ENCODE results near the gene NFAM1. TPM values are rescaled to one million over a fixed set of nuclear protein-coding genes. Genes with fewer than 3 reads are reported as not detected.

Gene NFAM1
- total RNA-seq, 5 donors from 2014 or later (not counting 1 experiment from before 2014, with no cell fraction given), result 0.07 to 0.32 (median 0.18) TPM

GRCh38 chr22:42343531-42344081 is 88.6 kb downstream of the NFAM1 start:
- no peak overlapping the region for H3K27ac ChIP-seq (ENCODE audit: low read length)

GRCh38 chr22:42343121-42343454 is 89.1 kb downstream of the NFAM1 start:
- peaks cover 0 to 26% of the 10 kb centered on the region in 2 experiments for H3K4me1 ChIP-seq (ENCODE audit: control insufficient read depth in 1 of 2, extremely low read depth in 1 of 2, insufficient read depth in 2 of 2, low read length in 2 of 2)
- Mint-ChIP-seq H3K4me1 (peaks cover 16 to 23% (median 19%) of the 10 kb centered on the region in 3 donors), H3K4me3 (peak overlapping the region; percentile 69 to 78 (median 72)), H3K36me3 (no peaks in the 10 kb centered on the region), H3K27ac (no peak overlapping the region), H3K9me3 (no peaks in the 10 kb centered on the region), H3K27me3 (peaks cover 0 to 4% of the 10 kb centered on the region in 2 donors)
- no peaks in the 10 kb centered on the region for H3K9me3 ChIP-seq
- H3K4me3 ChIP-seq (ENCODE audit: control insufficient read depth in 1 of 2, extremely low read depth in 1 of 2, low read length in 1 of 2), result peak overlapping the region; percentile 48 to 74
- CTCF ChIA-PET, result interaction anchor here in 1 of 2 donors (0.6 kb wide), 1 partner anchor 105 kb away, joined by 4 read pairs; no protein-coding TSS in a partner anchor
- ATAC-seq (replicated peaks in 1 of 4) (peak in 2 of 4 experiments; percentile 14 to 25), DNase-seq (peak in 2 of 35 experiments; percentile 19 to 27)
- WGBS (ENCODE audit: insufficient coverage), result 29% methylated on average over 11 of the region's 22 CpGs
- no peaks in the 10 kb centered on the region for H3K36me3 ChIP-seq (ENCODE audit: control insufficient read depth in 2 of 2, extremely low read depth in 1 of 2, insufficient read depth in 1 of 2, low read length in 1 of 2)
- peaks cover 0 to 22% of the 10 kb centered on the region in 2 experiments for H3K27me3 ChIP-seq (replicated peaks in 1 of 2; ENCODE audit: control insufficient read depth in 2 of 2, extremely low read depth in 1 of 2, insufficient read depth in 2 of 2, low read length in 1 of 2)
- POLR2A ChIA-PET, result no interaction called here
- H3K27ac ChIP-seq (ENCODE audit: low read length), result no peak overlapping the region

More at GRCh38 chr22:42343531-42344081, 88.6 kb downstream of the NFAM1 start:
- H3K4me1 Mint-ChIP-seq, result peaks cover 16 to 23% (median 19%) of the 10 kb centered on the region in 3 donors
- Histone ChIP-seq H3K27me3 (replicated peaks in 1 of 2; ENCODE audit: control insufficient read depth in 2 of 2, extremely low read depth in 1 of 2, insufficient read depth in 2 of 2, low read length in 1 of 2) (peaks cover 0 to 22% of the 10 kb centered on the region in 2 experiments), H3K36me3 (ENCODE audit: control insufficient read depth in 2 of 2, extremely low read depth in 1 of 2, insufficient read depth in 1 of 2, low read length in 1 of 2) (no peaks in the 10 kb centered on the region), H3K9me3 (no peaks in the 10 kb centered on the region), H3K4me1 (ENCODE audit: control insufficient read depth in 1 of 2, extremely low read depth in 1 of 2, insufficient read depth in 2 of 2, low read length in 2 of 2) (peaks cover 0 to 26% of the 10 kb centered on the region in 2 experiments), H3K4me3 (ENCODE audit: control insufficient read depth in 1 of 2, extremely low read depth in 1 of 2, low read length in 1 of 2) (no peak overlapping the region)
- H3K36me3 Mint-ChIP-seq, result no peaks in the 10 kb centered on the region
- no peaks in the 10 kb centered on the region for H3K9me3 Mint-ChIP-seq
- ATAC-seq (replicated peaks in 1 of 4) (peak; percentile 81 to 88 (median 84)), DNase-seq (peak in 10 of 35 experiments; percentile 2 to 54 (median 24))
- no peak overlapping the region for H3K27ac Mint-ChIP-seq
- peak overlapping the region in 1 of 3 donors; percentile 57 for H3K4me3 Mint-ChIP-seq
- H3K27me3 Mint-ChIP-seq, result peaks cover 0 to 4% of the 10 kb centered on the region in 2 donors
- WGBS (ENCODE audit: insufficient coverage), result under 1% methylated on average over 47 of the region's 97 CpGs
- POLR2A ChIA-PET, result no interaction called here
- CTCF ChIA-PET, result interaction anchor here in 1 of 2 donors (0.6 kb wide), 1 partner anchor 105 kb away, joined by 4 read pairs; no protein-coding TSS in a partner anchor

- CTCF ChIA-PET, result interaction anchor here in 1 of 2 donors (0.6 kb wide), 1 partner anchor 106 kb away, joined by 4 read pairs; no protein-coding TSS in a partner anchor
- ATAC-seq (replicated peaks in 1 of 4) (no peak), DNase-seq (no peak)
- Mint-ChIP-seq H3K4me1 (peaks cover 16 to 24% (median 19%) of the 10 kb centered on the region in 3 donors), H3K27me3 (peaks cover 0 to 4% of the 10 kb centered on the region in 2 donors), H3K9me3 (no peaks in the 10 kb centered on the region), H3K4me3 (peak overlapping the region; percentile 69 to 78 (median 72)), H3K36me3 (no peaks in the 10 kb centered on the region), H3K27ac (peak overlapping the region in 1 of 2 donors; percentile 46)
- peak overlapping the region; percentile 48 to 74 for H3K4me3 ChIP-seq (ENCODE audit: control insufficient read depth in 1 of 2, extremely low read depth in 1 of 2, low read length in 1 of 2)
- H3K27me3 ChIP-seq (replicated peaks in 1 of 2; ENCODE audit: control insufficient read depth in 2 of 2, extremely low read depth in 1 of 2, insufficient read depth in 2 of 2, low read length in 1 of 2), result peaks cover 0 to 22% of the 10 kb centered on the region in 2 experiments
- POLR2A ChIA-PET, result no interaction called here
- H3K27ac ChIP-seq (ENCODE audit: low read length), result no peak overlapping the region
- H3K36me3 ChIP-seq (ENCODE audit: control insufficient read depth in 2 of 2, extremely low read depth in 1 of 2, insufficient read depth in 1 of 2, low read length in 1 of 2), result no peaks in the 10 kb centered on the region
- peaks cover 0 to 26% of the 10 kb centered on the region in 2 experiments for H3K4me1 ChIP-seq (ENCODE audit: control insufficient read depth in 1 of 2, extremely low read depth in 1 of 2, insufficient read depth in 2 of 2, low read length in 2 of 2)
- 88% methylated on average over 5 of the region's 11 CpGs for WGBS (ENCODE audit: insufficient coverage)
- no peaks in the 10 kb centered on the region for H3K9me3 ChIP-seq
These were observed 89.6 kb downstream of the NFAM1 start for GRCh38 chr22:42342426-42343120.

- peaks cover 0 to 22% of the 10 kb centered on the region in 2 experiments for H3K27me3 ChIP-seq (replicated peaks in 1 of 2; ENCODE audit: control insufficient read depth in 2 of 2, extremely low read depth in 1 of 2, insufficient read depth in 2 of 2, low read length in 1 of 2)
- no peak overlapping the region for H3K27ac Mint-ChIP-seq
- DNase-seq (no peak), ATAC-seq (replicated peaks in 1 of 4) (no peak)
- H3K36me3 Mint-ChIP-seq, result no peaks in the 10 kb centered on the region
- H3K27ac ChIP-seq (ENCODE audit: low read length), result no peak overlapping the region
- no peaks in the 10 kb centered on the region for H3K9me3 Mint-ChIP-seq
- H3K4me1 ChIP-seq (ENCODE audit: control insufficient read depth in 1 of 2, extremely low read depth in 1 of 2, insufficient read depth in 2 of 2, low read length in 2 of 2), result peaks cover 0 to 26% of the 10 kb centered on the region in 2 experiments
- H3K4me3 Mint-ChIP-seq, result peak overlapping the region; percentile 50 to 72 (median 53)
- H3K4me1 Mint-ChIP-seq, result peaks cover 16 to 28% (median 20%) of the 10 kb centered on the region in 3 donors
- H3K9me3 ChIP-seq, result no peaks in the 10 kb centered on the region
- POLR2A ChIA-PET, result no interaction called here
- no peak overlapping the region for H3K4me3 ChIP-seq (ENCODE audit: control insufficient read depth in 1 of 2, extremely low read depth in 1 of 2, low read length in 1 of 2)
- H3K27me3 Mint-ChIP-seq, result peaks cover 0 to 4% of the 10 kb centered on the region in 2 donors
- H3K36me3 ChIP-seq (ENCODE audit: control insufficient read depth in 2 of 2, extremely low read depth in 1 of 2, insufficient read depth in 1 of 2, low read length in 1 of 2), result no peaks in the 10 kb centered on the region
- CTCF ChIA-PET, result interaction anchor here in 1 of 2 donors (0.7 kb wide), 1 partner anchor 560 kb away, joined by 3 read pairs; no protein-coding TSS in a partner anchor
- 100% methylated on average over 2 of the region's 4 CpGs for WGBS (ENCODE audit: insufficient coverage)
These were observed 90.4 kb downstream of the NFAM1 start for GRCh38 chr22:42341779-42342178.

- CTCF ChIA-PET, result no interaction called here
- WGBS (ENCODE audit: insufficient coverage), result 62% methylated on average over 14 of the region's 26 CpGs
- POLR2A ChIA-PET, result no interaction called here
- no peak for ATAC-seq (replicated peaks in 1 of 4)
- H3K4me1 ChIP-seq (ENCODE audit: control insufficient read depth in 1 of 2, extremely low read depth in 1 of 2, insufficient read depth in 2 of 2, low read length in 2 of 2), result peaks cover 0 to 29% of the 10 kb centered on the region in 2 experiments
- H3K27me3 Mint-ChIP-seq, result peaks cover 0 to 4% of the 10 kb centered on the region in 2 donors
- no peaks in the 10 kb centered on the region for H3K36me3 ChIP-seq (ENCODE audit: control insufficient read depth in 2 of 2, extremely low read depth in 1 of 2, insufficient read depth in 1 of 2, low read length in 1 of 2)
- DNase-seq, result no peak
- peaks cover 0 to 22% of the 10 kb centered on the region in 2 experiments for H3K27me3 ChIP-seq (replicated peaks in 1 of 2; ENCODE audit: control insufficient read depth in 2 of 2, extremely low read depth in 1 of 2, insufficient read depth in 2 of 2, low read length in 1 of 2)
- no peak overlapping the region for H3K4me3 Mint-ChIP-seq
- H3K9me3 Mint-ChIP-seq, result no peaks in the 10 kb centered on the region
- no peaks in the 10 kb centered on the region for H3K36me3 Mint-ChIP-seq
- H3K27ac Mint-ChIP-seq, result no peak overlapping the region
- no peaks in the 10 kb centered on the region for H3K9me3 ChIP-seq
- H3K4me3 ChIP-seq (ENCODE audit: control insufficient read depth in 1 of 2, extremely low read depth in 1 of 2, low read length in 1 of 2), result no peak overlapping the region
- peaks cover 16 to 28% (median 21%) of the 10 kb centered on the region in 3 donors for H3K4me1 Mint-ChIP-seq
- no peak overlapping the region for H3K27ac ChIP-seq (ENCODE audit: low read length)
These were observed 91.3 kb downstream of the NFAM1 start for GRCh38 chr22:42340829-42341383.

- WGBS (ENCODE audit: insufficient coverage), result no CpG with 5 or more reads among the region's 3 CpGs
- H3K27me3 Mint-ChIP-seq, result peaks cover 0 to 4% of the 10 kb centered on the region in 2 donors
- H3K27ac ChIP-seq (ENCODE audit: low read length), result no peak overlapping the region
- H3K9me3 ChIP-seq, result no peaks in the 10 kb centered on the region
- no peak overlapping the region for H3K4me3 ChIP-seq (ENCODE audit: control insufficient read depth in 1 of 2, extremely low read depth in 1 of 2, low read length in 1 of 2)
- H3K4me1 ChIP-seq (ENCODE audit: control insufficient read depth in 1 of 2, extremely low read depth in 1 of 2, insufficient read depth in 2 of 2, low read length in 2 of 2), result peaks cover 0 to 33% of the 10 kb centered on the region in 2 experiments
- H3K36me3 ChIP-seq (ENCODE audit: control insufficient read depth in 2 of 2, extremely low read depth in 1 of 2, insufficient read depth in 1 of 2, low read length in 1 of 2), result no peaks in the 10 kb centered on the region
- no peaks in the 10 kb centered on the region for H3K9me3 Mint-ChIP-seq
- ATAC-seq (replicated peaks in 1 of 4) (no peak), DNase-seq (no peak)
- ChIA-PET POLR2A (no interaction called here), CTCF (no interaction called here)
- H3K4me1 Mint-ChIP-seq, result peaks cover 16 to 31% (median 24%) of the 10 kb centered on the region in 3 donors
- no peak overlapping the region for H3K27ac Mint-ChIP-seq
- H3K4me3 Mint-ChIP-seq, result peak overlapping the region in 1 of 3 donors; percentile 32
- no peaks in the 10 kb centered on the region for H3K36me3 Mint-ChIP-seq
- H3K27me3 ChIP-seq (replicated peaks in 1 of 2; ENCODE audit: control insufficient read depth in 2 of 2, extremely low read depth in 1 of 2, insufficient read depth in 2 of 2, low read length in 1 of 2), result peaks cover 0 to 18% of the 10 kb centered on the region in 2 experiments
These were observed 92.1 kb downstream of the NFAM1 start for GRCh38 chr22:42340150-42340549.
